ENCODE data around the gene NOB1.

GRCh38 chr16:69748694-69749345 lies 5.9 kb downstream of the NOB1 start:
- no peak for TF ChIP-seq CTCF (IDR thresholded peaks at IDR 0.05)
- no peak for TF ChIP-seq POLR2AphosphoS5 (IDR thresholded peaks at IDR 0.05; ENCODE audit: low read depth, low read length)
- TF ChIP-seq SIN3A (IDR thresholded peaks at IDR 0.05; ENCODE audit: borderline replicate concordance, insufficient read depth, low read depth, low read length), result no peak

Measured in Panc1 (cell line).